Spleen (tissue), 7 donors: ENCODE measurements around the gene OR52K1.

ENCODE experiments used
- CTCF ChIP-seq, 11 experiments: fragments of 200-600 bp in 7 of 11; fragments of 450-650 bp in 4 of 11; sonication (generic) in 4 of 11; IDR thresholded peaks in 8 of 11; conservative IDR thresholded peaks in 3 of 11; 1 replicate in 7 of 11; 2 replicates in 4 of 11; pipeline versions ENCODE4 v1.4.0 to v1.8.0; 2016 to 2021; ENCODE audit warnings: antibody characterized with exemption in 11 of 11, inconsistent platforms in 4 of 11, mild to moderate bottlenecking in 1 of 11
- POLR2AphosphoS5 ChIP-seq, 3 donors: sonication (generic); formaldehyde crosslinking; IDR thresholded peaks; one replicate each; pipeline ENCODE4 v1.5.1; 2017; ENCODE audit warnings: antibody characterized with exemption in 3 of 3
- donor health status: DM: no; HTN: no; CAD: no; lungs with moderate emphysema.
- donor health status: DM: no; HTN: no; CAD: no.
- donor health status: DM: no; HTN: no; CAD: no.

GRCh38 chr11:4482445-4482844 lies at the start of gene OR52K1:
- TF ChIP-seq CTCF (IDR thresholded peaks at IDR 0.05 in 8 of 11, conservative IDR thresholded peaks at IDR 0.05 in 3 of 11): no peak
- TF ChIP-seq POLR2AphosphoS5 (IDR thresholded peaks at IDR 0.05): no peak
